NCI-H774 (cell line): ENCODE data around the gene ACTA2.
A peak's percentile ranks its signal among the peaks of the same experiment; 100 is the strongest.

Experiments used
- DNase-seq: peaks from one replicate; lab custom pipeline; 2025; lab: John Stamatoyannopoulos, UW

ACTA2 gene

GRCh38 chr10:88920198-88920597 is 32.4 kb downstream of the ACTA2 start:
- DNase-seq = no peak

- DNase-seq = no peak
Measured at GRCh38 chr10:88919041-88919440, 33.5 kb downstream of the ACTA2 start.

- no peak for DNase-seq
Measured at GRCh38 chr10:88918191-88918905, 34.2 kb downstream of the ACTA2 start.

GRCh38 chr10:88916986-88917385 is 35.6 kb downstream of the ACTA2 start:
- no peak for DNase-seq

GRCh38 chr10:88916231-88916630 is 36.3 kb downstream of the ACTA2 start:
- DNase-seq = no peak

GRCh38 chr10:88915781-88916180 is 36.8 kb downstream of the ACTA2 start:
- DNase-seq = no peak

- no peak for DNase-seq
Measured at GRCh38 chr10:88913788-88914187, 38.8 kb downstream of the ACTA2 start.

GRCh38 chr10:88913127-88913526 is 39.4 kb downstream of the ACTA2 start:
- DNase-seq = peak; percentile 62

GRCh38 chr10:88911851-88912250 is 40.7 kb downstream of the ACTA2 start:
- no peak for DNase-seq

- DNase-seq = no peak
Measured at GRCh38 chr10:88911116-88911515, 41.5 kb downstream of the ACTA2 start.

- DNase-seq = no peak
Measured at GRCh38 chr10:88908194-88908593, 44.4 kb downstream of the ACTA2 start.

GRCh38 chr10:88906921-88907320 is 45.7 kb downstream of the ACTA2 start:
- no peak for DNase-seq

- no peak for DNase-seq
Measured at GRCh38 chr10:88903715-88904114, 48.9 kb downstream of the ACTA2 start.

- no peak for DNase-seq
Measured at GRCh38 chr10:88901984-88902789, 50.4 kb downstream of the ACTA2 start.

- DNase-seq = no peak
Measured at GRCh38 chr10:88901206-88901983, 51.2 kb downstream of the ACTA2 start.

GRCh38 chr10:88899886-88900285 is 52.7 kb downstream of the ACTA2 start:
- DNase-seq = no peak

- DNase-seq = no peak
Measured at GRCh38 chr10:88898727-88899126, 53.8 kb downstream of the ACTA2 start.

- no peak for DNase-seq
Measured at GRCh38 chr10:88896994-88897853, 55.3 kb downstream of the ACTA2 start.

GRCh38 chr10:88896372-88896993 is 56.1 kb downstream of the ACTA2 start:
- no peak for DNase-seq

GRCh38 chr10:88895250-88895649 is 57.3 kb downstream of the ACTA2 start:
- DNase-seq = no peak

GRCh38 chr10:88893611-88894010 is 59.0 kb downstream of the ACTA2 start:
- DNase-seq = no peak
